ENCODE results near the gene CPT1C.

CPT1C gene

DNA sequence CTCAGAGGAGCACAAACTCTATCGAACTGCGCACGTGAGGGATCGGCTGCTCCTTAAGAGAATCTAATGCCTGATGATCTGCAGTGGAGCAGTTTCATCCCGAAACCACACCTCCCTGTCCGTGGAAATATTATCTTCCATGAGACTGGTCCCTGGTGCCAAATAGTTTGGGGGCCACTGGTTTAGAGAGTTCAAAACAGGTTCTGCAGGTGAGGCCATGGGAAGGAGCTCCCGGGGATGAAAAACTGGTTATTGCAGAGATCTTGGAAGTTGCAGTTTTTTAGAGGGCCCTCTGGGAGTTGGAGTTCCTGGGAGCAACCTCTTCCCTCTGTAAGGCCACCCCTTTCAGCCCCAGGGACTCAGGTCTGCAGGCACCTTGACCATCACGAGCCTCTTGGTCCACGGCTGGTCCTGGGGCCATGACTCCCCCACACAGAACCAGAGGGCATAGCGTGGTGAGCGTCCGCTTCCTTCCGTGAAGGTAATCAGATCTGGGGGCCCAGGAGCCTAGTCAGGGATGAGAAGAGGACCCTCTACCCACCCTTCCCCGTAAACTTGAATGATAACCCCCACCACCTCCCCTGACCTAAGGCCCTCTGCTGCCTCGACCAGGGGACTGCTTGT lies 30.5 kb upstream of the CPT1C start:
- no peak for DNase-seq (ENCODE audit: low read depth)

DNA sequence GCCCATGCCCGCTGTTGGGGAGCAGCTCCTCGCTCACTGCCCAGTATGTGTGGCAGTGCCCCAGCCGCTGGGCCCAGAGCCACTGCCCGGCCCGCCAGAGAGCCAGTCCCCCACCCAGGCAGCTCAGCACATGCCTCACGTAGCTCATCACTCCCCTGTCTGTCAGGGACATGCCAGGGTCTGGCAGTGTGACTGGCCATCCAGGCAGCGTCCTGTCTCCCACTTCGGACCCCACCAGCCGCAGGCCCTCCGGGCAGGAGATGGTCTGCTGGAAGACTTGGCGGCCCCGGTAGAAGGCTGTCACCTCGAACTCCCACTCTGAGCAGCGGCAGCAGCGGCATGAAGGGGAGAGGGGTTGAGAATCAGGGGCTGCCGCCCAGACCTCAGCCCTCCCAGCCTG lies 28.9 kb upstream of the CPT1C start:
- DNase-seq (ENCODE audit: low read depth): no peak

DNA sequence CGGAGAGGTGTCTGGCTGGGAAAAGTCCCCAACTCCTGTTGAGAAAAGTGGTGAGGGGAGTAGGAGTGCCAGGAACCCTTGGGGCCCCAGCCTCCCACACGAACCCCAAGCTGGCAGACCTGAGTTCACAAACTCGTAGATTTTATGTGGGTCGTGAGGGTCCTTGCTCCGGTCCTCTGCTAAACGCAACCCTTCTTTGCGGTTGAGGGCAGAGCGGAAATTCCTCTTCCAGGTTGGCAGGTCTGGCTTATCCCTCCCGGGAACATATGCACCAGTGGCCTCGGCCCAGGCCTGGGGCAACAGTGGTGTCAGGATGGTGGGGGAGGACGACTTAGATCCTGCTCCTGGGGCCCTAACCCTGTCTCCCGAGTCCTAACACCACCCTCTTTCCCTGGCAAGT lies 27.7 kb upstream of the CPT1C start:
- no peak for DNase-seq (ENCODE audit: low read depth)

DNA sequence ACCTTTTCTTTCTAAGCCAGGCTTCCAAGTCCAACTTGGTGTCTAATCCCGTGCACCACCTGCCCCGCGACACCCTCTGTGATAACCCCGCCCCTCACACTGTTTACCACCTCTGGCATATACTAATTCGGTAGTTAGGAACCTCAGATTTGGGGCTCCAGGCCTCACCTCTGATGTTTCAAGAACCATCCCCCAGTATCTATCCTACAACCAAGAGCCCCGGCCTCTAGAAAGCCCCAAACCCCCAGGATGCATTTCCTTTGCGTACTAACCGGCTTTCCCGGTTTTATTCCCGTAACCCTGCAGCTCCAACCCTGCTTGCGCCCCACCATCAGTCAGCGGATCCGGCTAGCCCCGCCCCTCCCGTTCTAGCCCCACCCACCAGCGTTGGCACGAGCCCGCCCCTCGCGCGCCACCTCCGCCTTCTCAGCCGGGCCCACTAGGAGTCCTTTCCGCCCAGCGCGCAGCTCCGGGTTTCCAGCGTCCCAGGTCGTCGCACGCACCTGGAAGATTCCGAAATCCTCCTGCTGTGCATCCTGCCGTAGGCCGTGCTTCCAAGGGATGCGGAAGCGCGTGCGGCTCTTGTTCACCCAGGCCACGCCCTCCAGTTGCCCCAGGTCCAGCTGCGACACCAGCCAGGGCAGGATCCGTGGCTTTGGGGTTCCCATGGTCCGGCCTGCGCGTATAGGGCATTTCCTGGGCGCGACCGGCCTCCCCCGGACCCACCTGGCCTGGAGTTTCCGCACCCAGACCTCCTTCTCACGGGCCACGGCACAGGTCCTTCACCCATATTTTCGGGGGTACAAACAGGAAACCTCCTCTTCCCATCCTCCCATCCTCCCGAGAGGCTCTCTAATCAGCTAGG lies 26.5 kb upstream of the CPT1C start:
- peak; percentile 87 for DNase-seq (ENCODE audit: low read depth)

DNA sequence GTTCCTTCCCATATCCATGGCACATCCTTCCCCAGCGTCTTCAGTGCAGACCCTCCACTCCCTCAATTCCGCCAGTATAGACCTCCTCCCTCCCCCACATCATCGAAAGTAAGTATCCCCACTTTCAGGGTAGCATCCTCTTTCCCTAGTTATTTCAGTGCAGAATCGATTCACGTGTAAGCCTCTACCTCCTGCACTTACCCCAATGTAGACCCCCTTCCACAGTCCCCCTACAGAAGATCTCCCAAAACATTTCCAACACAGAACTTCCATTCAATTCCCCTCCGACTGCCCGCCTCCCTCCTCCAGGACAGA lies 25.9 kb upstream of the CPT1C start:
- DNase-seq (ENCODE audit: low read depth): no peak

DNA sequence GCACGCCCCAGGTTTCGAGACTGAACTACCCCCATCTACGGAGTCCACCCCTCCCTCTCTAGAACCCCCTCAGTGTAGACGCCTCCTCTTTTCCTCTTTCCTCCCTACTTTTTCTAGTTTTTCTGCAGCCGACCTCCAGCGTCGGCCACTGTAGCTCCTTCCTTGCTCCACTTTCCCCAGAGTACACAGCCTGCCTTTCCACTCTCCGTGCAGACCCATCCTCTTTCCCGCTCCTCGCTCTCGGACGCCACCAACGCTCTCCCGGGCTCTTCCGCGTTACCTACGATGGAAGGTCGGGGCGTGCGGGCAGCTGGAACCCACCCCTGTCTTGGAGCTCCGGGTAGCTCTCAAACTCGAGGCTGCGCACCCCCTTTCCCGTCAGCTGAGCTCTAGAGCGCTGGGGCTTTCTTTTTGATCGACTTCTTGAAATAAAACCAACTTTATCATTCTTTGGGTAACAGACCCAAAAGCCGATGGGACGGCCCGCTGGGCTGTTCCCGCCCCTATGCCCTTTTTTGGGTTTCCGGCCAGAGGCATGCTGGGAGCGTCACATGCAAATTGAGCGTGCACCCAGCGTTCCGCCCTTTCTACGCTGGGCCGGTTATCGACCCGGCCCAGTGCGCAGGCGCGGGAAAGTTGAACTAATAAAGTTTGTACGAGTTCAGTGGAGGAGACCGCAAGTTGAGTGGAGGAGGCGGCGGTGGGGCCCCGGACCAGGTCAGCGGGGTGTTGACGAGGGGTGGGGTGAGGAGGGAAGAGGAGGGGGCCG lies 25.4 kb upstream of the CPT1C start, which contains the start of the genes BCL2L12 and IRF3:
TSS of gene BCL2L12 (plus strand) at position 583 of the 769 bp plus-strand sequence. CDS start 760 bp downstream, outside the sequence.
TSS of gene IRF3 (minus strand) at position 507 of the 769 bp plus-strand sequence. CDS start 1,019 bp downstream, outside the sequence.
- DNase-seq (ENCODE audit: low read depth): peak; percentile 99

DNA sequence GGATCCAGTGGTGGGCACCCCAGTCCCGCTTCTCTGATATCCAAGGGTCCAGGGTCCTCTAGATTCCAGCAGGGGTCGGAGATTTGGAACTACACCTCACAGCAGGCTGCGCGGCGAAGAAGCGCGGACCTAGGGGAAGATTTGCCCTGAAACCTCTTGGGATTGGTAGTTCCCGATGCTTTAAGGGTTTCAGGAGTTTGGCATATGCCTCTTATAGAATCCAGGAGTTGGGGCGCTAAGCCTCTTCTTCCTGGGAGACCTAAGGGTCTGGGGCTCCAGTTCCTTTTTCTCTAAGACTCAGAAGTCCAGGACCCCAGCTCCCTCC lies 24.8 kb upstream of the CPT1C start:
- no peak for DNase-seq (ENCODE audit: low read depth)

DNA sequence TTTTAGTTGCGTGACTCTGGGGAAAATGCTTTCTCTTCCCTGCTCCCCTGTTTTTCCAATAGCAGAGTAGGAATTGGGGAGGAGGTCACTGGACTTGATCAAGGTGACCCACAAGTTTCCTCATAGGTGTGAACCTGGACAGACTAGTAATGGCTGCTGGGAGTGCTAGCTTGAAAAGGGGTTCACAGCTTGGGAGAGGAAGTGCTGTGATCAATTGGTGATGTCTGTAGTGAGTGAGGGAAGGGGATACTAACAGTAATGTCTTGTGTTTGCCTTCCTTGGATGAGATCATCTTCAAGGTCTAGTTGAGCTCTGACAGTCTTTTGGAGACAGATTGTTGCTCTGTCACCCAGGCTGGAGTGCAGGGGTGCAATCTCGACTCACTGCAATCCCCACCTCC lies 23.4 kb upstream of the CPT1C start:
- DNase-seq (ENCODE audit: low read depth): no peak

DNA sequence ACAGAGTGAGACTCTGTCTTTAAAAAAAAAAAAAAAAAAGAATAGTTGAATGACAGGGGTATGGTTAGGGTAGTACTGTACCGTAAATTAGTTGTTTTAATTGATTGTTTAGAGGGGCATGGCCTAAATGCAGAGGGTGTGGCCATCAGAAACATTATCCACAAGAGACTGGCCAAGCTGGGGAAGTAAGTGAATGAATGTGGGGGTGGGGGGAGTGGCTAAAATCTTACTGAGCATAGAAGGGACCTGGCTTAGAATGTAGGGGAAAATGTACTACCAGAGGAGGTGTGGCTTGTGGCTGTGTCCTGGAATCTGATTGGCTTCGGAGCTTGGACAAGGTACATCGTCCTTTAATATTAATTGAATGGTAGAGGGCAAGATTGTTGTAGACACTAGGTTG lies 21.4 kb upstream of the CPT1C start:
- DNase-seq (ENCODE audit: low read depth): no peak

DNA sequence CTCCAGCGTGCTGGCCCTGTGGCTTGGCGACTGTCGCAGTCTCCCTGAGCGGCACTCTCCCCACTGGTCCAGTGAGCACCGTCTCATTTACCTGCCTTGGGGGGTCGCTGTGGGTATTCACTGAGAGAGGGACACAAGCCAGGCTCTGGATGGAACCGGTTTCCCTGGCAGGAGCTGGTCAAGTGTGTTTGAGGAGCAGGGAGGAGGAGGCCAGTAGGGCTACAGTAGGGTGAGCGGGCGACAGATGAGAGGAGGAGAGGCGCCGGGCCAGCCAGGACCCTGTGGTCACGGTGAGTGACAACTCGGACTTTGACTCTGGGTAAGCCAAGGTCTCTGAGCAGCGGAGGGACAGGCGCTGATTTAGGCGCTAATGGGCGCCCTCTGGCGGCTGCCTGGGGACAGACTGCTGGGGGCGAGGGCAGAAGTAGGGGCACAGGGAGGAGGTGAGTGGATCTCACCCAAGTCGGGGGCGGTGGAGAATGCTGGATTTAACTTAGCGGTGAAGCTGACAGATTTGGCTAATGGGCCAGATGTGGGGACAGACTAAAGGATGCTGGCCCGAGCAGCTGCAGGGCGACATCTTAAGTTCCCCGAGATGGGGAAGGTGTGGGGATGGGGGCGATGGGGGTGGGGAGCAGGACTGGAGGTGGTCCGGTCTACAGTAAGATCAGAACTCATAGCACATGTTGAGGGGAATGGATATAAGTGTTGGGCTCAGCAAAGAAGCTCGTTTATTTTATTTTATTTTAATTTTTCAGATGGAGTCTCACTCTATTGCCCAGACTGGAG lies 18.6 kb upstream of the CPT1C start:
- peak; percentile 60 for DNase-seq (ENCODE audit: low read depth)

DNA sequence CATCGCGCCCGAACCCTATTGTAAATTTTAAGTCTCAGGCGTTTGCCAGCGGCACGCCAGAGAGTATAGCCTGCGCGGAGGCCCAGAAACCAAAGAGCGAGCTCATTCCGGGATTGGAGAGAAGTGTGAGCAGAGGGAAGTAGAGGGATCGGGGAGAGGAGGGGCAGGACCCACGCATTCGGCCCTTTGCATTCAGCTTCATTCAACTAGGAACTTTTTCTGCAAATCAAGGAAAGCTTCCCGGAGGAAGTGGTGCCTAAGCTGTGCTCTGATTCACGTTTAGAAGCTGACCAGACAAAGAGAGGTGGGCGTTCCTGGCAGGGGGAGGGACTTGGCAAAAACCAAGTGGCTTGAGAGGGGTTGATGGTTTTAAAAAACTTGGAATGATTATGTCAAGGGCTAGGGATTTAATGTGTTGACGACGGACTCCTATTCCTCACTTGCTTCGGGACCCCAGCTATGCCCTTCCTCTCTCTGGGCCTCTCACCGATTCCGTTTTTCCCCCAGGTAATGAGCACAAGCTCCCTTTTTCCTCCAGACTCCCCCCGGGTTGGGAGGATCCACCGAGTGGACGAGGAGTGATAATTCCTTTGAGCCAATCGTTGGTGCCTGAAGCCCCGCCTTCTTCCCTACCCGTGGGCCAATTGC lies 14.7 kb upstream of the CPT1C start:
- DNase-seq (ENCODE audit: low read depth): no peak

DNA sequence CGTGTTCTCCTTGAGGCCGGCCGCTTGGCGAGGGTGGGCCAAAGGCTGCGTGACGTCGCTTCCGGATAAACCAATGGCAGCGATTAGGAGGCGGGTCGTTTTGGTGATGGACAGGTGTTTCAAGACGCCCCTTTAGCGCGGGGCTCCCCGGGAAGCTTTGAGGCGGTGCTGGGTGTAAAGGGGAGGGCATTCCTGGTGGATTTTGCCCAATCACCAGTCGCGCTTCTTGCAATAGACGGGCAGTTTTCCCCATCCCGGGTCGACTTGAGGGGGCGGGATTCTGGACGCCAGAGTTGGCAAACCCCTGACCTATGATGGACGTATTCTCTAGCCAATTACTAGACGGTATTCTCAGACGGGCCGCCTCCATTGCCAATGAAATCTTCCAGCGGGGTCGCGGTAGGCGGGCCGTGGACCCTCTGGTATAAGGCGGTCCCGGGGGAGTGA lies 14.1 kb upstream of the CPT1C start:
- peak; percentile 98 for DNase-seq (ENCODE audit: low read depth)

DNA sequence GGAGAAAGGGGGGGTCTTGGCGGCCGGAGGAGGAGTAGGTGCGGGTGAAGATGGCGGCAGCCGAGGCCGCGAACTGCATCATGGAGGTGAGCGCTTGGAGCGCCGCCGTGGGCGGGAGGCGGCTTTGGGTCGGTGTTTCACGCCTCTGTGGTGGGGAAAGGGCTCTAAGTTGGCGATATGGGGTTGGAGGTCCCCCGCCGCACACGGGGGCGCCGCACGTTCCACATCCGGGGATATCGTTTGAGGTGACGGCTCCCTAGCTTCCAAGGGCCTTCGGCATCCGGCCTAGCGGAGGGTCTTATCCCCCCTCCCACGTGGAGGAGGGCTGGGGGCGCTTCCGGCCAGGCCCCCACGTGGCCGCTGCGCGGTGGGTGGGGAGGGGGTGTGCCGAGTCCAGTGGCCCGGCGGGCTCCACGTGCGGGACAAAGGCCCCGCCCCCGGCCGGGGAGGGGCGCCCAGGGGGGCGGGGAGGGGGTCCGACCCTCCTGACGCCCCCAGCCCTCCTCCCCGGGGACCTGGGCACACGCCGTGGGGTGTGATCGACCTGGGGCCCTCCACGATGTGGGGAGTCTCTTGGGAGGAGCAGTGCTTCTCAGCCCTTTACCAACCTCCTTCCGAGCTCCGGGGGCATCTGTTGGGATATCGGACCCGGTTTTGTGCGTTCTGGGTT lies 13.6 kb upstream of the CPT1C start, which contains the start of gene PRMT1:
TSS of gene PRMT1 (plus strand) at position 41 of the 670 bp plus-strand sequence. CDS start at position 51, 10 bp downstream.
- DNase-seq (ENCODE audit: low read depth): no peak

DNA sequence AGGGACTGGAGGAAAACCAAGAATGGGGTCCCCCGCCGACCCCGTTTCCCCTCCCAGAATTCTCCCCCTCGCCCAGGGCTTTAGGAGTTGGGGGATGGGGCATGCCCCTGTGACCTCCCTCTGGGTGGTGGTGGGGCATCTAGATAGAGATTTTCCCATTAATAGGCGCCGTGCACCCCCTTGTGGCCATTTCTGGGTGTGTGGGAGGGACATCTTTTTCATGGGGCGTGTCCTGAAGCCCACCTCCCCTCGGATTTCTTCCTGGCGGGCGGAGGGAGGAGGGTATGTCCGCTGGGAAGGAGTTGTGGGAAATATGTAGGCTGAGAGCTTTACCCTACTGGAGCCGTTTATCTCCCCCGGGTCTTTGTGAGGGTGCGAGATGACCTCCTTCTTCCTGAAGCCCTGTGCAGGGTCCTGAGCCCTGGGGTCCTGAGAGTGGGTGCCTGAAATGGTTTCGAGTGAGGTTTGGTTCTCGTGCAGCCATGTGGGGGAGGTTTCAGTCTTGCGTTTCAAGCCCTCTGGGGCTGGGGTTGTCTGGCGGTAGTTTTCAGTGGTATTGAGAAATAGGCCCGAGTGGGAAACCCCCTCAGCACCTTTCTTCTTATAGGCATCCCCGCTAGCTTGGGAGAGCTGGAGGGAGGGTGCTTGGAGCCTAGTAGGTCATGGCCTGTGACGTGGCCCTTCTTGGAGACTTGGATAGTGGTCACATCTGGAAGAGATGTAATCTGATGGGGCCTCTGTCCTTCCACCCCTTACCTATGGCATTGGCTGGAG lies 12.8 kb upstream of the CPT1C start:
- peak; percentile 72 for DNase-seq (ENCODE audit: low read depth)

DNA sequence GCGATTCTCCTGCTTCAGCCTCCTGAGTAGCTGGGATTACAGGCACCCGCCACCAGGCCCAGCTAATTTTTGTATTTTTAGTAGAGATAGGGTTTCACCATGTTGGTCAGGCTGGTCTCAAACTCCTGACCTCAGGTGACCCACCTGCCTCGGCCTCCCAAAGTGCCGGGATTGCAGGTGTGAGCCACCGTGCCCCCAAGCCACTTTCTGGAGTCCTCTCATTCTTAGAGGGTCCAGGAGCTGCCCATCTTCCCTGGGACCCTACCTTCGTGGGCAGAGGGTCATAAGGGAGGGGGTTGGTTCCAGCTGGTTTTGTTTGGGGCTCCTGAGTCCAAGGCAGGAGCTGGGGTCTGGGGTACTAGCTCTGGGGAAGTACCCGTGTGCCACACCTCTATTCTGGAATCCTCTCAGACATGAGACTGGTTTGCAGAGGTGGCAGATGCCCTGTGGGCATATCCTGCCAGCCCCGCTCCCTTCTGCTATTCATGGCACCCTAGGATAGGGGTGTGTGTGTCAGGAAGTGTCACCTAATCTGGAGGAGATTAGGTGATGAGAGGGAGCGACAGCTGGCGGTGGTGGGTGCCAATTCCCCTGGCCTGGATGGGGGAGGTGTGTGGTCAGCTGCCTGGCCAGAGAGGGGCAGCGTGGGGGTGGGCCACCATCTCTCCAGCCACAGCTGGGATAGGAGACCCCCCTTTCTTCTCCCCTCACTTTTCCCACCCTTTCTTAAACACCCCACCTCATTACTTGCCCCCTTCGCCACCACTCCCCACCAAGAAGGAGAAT lies 11.7 kb upstream of the CPT1C start:
- DNase-seq (ENCODE audit: low read depth): no peak

DNA sequence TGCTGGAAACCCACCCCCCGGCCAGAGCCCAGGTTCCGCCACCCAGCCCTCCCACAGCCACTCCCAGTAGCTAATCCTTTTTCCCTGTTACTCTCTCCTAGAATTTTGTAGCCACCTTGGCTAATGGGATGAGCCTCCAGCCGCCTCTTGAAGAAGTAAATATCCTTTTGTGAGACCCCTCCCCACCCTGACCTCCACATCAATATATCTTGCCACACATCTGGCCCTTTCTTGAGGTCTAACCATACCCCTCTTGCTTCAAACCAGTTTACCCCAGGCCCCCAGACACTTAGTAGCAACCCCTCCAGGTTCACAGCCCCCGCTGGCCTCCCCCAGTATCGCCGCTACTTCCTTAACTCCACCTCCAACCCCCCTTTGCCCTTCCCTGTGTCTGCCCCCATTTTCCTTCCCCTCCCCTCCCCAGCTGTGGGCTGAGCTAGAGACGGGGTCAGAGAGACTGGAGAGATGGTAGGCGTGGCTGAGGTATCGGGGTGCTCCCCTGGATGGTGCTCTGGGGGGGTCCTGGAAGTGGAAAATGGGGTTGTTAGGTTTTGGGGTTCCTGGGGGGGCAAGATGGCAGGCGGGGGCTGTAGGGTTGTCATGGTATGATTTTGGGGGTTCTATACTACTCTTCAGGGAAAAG lies 11.0 kb upstream of the CPT1C start:
- DNase-seq (ENCODE audit: low read depth): no peak

DNA sequence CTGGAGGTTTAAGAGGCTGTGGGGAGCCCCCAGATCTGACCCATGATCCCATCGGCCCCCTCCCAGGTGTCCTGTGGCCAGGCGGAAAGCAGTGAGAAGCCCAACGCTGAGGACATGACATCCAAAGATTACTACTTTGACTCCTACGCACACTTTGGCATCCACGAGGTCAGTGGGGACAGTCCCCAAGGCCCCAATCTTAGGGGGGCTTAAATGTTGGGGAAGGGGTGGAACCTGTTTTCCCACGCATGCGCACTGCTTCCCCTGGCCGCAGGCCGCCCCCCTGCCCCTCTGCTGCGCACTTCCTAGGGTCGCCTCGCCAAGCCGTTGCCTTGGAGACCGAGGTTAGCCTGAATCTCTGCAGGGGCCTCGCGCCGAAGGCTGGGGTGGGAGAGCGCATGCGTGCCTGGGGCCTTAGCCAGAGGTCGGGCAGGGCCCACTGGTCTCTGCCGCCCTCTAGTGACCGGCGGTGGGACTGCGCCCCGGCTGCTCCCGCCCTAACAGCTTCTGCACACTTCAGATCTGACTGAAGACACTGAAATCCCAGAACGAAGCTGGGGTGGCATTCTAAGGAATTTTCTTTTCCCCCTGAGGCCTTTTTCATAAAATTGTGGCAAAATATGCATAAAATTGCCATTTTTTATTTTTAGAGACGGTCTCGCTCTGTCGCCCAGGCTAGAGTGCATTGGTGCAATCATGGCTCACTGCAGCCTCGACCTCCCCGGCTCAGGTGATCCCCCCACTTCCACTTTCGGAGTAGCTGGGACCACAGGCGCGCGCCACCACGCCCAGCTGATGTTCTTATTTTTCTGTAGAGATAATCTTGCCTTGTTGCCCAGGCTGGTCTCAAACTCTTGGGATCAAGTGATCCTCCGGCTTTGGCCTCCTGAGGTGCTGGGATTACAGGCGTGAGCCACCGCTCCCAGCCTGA lies 10.2 kb upstream of the CPT1C start:
- peak; percentile 91 for DNase-seq (ENCODE audit: low read depth)

DNA sequence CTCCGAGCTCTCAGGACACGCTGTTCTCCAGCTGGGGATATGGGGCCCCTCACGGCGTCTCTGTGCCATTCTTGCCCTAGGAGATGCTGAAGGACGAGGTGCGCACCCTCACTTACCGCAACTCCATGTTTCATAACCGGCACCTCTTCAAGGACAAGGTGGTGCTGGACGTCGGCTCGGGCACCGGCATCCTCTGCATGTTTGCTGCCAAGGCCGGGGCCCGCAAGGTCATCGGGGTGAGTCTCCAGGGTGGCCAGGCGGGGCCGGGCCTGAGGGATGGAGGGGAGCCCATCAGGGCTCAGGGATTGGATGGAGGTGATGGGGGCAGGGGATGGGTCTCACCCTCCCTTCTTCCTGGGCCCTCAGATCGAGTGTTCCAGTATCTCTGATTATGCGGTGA lies 9.1 kb upstream of the CPT1C start:
- DNase-seq (ENCODE audit: low read depth): no peak

All from activated T-cell treated with anti-CD3 and anti-CD28 coated beads for 24 hours (primary cell).